GM21619 (cell line): ENCODE measurements around the gene KRTAP12-4.
"Not testable (repeated sequence)": the region's sequence is repeated elsewhere in the genome, so short reads cannot be mapped to it uniquely, and the experiment has no call there.

Source experiments
- ATAC-seq: cut with Tn5 transposase; IDR thresholded peaks from one replicate; pipeline ENCODE4 v1.9.1; 2021; ENCODE audit not compliant: unreplicated experiment

The KRTAP12-4 gene

GRCh38 chr21:44637018-44637850, 17.2 kb downstream of the KRTAP12-4 start, which contains the start of gene KRTAP10-10:
Gene KRTAP10-10 (plus strand): TSS chr21:44637356. CDS start chr21:44637418, 62 bp downstream.
- no peak for ATAC-seq

- ATAC-seq = no peak
Measured at GRCh38 chr21:44636209-44637017, 18.0 kb downstream of the KRTAP12-4 start.

GRCh38 chr21:44632067-44632466, 22.4 kb downstream of the KRTAP12-4 start:
- ATAC-seq = no peak

DNA sequence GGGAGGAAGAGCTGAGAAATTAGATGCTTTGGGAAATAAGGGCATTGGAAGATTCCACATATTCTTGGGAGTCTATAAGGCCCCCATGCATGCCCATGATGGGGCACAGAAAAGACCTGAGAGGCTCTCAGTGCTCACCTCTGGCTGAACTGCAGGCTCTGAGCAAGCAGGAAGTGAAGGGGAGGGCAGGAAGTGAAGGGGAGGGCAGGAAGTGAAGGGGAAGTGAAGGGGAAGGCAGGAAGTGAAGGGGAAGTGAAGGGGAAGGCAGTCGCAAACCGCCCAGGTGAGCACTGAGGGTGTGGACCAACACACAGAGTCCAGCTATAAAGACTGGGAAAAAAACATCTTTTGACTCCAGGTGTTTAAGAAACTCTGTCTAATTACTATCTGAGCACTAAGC, 24.0 kb downstream of the KRTAP12-4 start:
- no peak for ATAC-seq

DNA sequence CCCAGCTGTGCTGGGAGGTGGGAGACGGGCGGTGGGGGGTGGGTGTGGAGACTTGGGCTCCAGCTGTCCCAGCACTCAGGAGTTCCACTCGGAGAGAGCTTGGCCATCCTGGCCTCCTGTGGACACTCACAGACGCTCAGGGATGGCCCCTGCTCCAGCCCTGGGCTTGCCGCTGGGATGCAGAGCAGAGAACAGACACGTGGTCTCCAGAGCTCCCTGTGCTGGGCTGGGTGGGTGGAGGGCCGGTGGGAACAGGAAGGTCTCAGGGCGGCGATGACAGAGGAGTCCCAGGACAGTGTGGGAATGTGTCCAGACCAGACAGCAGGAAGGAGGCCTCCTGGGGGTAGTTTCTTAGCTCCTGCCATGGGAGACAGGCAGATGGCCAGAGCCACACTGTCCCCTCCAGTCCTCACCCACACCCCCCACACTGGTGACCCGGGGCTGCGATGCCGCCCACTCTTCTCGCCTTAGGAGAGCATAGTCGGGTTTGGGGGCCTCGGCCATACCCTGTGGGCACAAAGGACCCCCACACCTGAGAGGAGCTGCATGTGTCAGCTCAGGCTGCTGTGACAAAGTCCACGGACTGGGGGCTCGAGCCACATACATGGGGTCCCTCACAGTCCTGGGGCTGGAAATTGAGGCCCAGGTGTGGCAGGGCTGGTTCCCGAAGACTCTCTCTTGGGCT, 25.6 kb downstream of the KRTAP12-4 start:
- no peak for ATAC-seq

GRCh38 chr21:44627831-44628233, 26.6 kb downstream of the KRTAP12-4 start:
- not testable (repeated sequence) for ATAC-seq

DNA sequence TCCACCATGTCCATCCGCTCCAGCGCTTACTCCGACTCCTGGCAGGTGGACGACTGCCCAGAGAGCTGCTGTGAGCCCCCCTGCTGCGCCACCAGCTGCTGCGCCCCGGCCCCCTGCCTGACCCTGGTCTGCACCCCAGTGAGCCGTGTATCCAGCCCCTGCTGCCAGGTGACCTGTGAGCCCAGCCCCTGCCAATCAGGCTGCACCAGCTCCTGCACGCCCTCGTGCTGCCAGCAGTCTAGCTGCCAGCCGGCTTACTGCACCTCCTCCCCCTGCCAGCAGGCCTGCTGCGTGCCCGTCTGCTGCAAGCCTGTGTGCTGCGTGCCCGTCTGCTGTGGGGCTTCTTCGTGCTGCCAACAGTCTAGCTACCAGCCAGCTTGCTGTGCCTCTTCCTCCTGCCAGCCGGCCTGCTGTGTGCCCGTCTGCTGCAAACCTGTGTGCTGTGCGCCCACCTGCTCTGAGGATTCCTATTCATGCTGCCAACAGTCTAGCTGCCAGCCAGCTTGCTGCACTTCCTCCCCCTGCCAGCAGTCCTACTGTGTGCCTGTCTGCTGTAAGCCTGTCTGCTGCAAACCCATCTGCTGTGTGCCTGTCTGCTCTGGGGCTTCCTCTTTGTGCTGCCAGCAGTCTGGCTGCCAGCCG, 27.2 kb downstream of the KRTAP12-4 start:
- not testable (repeated sequence) for ATAC-seq

DNA sequence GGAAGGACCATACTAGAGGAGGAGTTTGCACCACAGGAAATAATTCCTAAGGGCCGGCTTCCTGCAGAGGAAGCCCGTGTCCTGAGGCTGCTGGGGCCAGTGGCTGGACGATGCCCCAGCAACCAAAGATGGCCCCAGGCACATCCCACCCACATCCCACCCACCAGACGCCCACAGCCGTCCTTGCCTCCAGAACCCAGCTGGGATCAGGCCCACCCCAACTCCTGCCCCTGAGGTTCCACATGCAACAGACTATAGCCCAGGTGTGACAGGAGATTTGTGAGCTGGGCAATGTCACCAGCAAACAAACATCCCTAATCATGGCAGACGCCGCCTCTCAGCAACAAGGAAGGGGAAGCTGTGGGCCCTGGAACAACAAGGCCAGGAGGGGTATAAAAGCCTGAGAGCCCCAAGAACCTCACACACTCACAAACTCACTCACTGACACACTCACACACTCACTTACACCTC, 27.8 kb downstream of the KRTAP12-4 start, which contains the start of gene KRTAP10-9:
Gene KRTAP10-9, plus strand, starts transcription at position 421 of the 471 bp plus-strand sequence. CDS start 79 bp downstream, outside the sequence.
- no peak for ATAC-seq

GRCh38 chr21:44626262-44626661, 28.2 kb downstream of the KRTAP12-4 start:
- ATAC-seq = no peak

GRCh38 chr21:44625756-44626155, 28.7 kb downstream of the KRTAP12-4 start:
- ATAC-seq = no peak

DNA sequence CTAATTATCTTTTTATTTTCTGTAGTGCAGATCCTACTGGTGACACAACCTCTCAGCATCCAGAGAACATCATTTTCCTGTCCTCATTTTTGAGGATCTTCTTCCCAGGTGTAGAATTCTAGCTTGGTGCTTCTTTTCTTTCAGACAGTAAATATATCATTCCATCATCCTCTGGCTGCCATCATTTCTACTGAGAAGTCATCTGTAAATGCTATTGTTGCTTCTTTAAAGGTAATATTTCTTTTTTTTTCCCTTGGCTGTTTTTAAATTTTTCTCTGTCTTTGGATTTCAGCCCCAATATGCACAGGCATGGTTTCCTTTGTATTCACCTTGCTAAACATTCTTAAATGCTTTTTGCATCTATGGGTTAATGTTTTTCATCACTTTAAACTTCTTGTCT, 30.9 kb downstream of the KRTAP12-4 start:
- no peak for ATAC-seq

GRCh38 chr21:44619886-44620285, 34.6 kb downstream of the KRTAP12-4 start:
- no peak for ATAC-seq

DNA sequence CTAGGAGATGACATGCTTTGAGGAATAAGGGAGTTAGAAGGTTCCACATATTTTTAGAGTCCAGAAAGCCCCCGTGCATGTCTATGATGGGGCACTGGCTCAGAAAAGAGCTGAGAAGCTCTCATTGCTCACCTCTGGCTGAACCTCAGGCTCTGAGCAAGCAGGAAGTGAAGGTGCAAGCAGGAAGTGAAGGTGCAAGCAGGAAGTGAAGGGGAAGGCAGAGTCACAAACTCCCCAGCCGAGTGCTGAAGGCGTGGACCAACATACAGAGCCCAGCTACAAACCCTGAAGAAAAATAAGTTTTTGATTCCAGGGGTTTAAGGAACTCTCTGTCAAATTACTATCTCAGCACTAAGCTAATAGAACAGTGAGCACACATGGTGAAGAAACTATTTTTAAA, 35.5 kb downstream of the KRTAP12-4 start:
- no peak for ATAC-seq

DNA sequence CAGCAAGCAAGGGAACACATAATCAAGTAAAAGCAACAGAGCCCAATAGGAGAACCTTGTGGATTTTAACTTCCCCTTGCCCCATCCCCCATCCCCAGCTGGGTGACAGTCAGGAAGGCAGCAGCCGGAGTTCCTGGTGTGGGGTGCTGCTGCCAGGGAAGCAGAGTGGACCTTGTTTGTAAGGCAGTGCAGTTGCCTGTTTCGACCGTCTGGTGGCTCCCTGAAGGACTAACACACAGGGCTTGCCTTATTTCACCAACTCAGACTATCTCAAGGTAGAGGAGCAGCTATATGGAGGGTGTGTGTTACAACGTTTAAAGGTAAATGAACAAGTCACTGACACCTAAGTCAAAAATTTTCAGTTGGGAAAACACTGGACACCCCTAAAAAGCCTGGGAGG, 36.0 kb downstream of the KRTAP12-4 start:
- ATAC-seq = no peak

DNA sequence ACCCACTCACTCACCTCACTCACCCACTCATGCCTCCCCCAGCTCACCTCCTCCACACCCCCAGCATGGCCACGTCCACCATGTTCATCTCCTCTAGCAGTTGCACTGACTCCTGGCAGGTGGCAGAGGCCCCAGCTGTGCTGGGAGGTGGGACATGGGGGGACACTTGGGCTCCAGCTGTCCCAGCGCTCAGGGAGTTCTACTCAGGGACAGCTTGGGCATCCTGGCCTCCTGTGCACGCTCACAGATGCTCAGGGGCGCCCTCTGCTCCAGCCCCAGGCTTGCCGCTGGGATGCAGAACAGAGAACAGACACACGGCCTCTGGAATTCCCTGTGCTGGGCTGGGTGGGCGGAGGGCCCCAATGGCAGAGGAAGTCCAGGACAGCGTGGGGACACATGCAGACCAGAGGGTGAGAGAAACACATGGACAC, 37.4 kb downstream of the KRTAP12-4 start:
- no peak for ATAC-seq

- ATAC-seq = no peak
Measured at GRCh38 chr21:44616591-44616926, 37.9 kb downstream of the KRTAP12-4 start.

DNA sequence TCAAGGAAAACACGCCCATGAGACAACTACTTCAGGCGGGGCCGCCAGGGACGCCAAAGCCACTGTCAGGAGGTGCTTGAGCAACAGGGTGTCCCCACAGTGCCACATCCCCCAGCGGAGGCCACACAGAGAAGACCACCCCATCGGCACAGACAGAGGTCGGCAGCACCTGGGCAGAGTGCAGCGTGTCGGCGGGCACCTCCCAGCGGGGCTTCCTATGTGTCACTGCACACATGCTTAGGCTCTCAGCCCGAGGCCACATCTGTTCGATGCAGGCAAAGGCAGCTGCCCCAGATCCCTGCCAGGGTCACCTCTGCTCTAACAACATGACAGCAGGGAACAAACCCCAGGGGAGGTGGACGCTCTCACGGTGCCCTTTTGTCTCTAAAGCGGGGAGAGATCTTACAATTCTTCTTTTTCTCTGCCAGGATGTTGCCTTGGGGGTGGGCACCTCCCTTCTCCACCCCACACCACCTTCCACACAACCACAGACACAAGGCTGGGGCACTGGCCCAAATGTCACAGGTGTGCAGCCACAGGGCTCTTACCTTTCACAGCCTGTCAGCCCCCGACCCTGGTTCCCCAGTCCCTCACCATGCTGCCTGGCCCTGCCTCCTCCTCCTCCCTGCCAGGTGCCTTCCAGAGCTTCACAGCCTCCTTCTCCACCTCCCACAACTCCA, 38.4 kb downstream of the KRTAP12-4 start:
- no peak for ATAC-seq

- no peak for ATAC-seq
Measured at GRCh38 chr21:44615466-44615865, 39.0 kb downstream of the KRTAP12-4 start.

- no peak for ATAC-seq
Measured at GRCh38 chr21:44614961-44615391, 39.5 kb downstream of the KRTAP12-4 start.

GRCh38 chr21:44614161-44614631, 40.3 kb downstream of the KRTAP12-4 start:
- no peak for ATAC-seq
